Measurements from ENCODE around the gene TRIM29.

DNA sequence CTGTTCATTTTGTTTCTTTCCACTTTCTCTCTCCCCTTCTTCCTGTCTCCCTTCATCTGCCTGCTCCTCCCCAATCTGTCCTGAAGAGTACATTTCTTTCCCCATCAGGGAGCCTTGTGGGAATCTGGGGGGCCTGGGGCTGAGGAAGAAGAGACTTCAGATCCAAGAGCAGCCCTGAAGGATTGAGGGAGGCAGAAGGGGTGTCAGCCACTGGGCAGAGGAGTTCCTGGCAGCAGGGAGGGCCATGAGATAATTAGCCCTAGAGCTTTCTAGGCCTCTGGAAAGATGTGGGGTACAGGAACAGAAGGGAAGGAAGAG, 48.5 kb upstream of the TRIM29 start:
- TF ChIP-seq, protein P1, sequence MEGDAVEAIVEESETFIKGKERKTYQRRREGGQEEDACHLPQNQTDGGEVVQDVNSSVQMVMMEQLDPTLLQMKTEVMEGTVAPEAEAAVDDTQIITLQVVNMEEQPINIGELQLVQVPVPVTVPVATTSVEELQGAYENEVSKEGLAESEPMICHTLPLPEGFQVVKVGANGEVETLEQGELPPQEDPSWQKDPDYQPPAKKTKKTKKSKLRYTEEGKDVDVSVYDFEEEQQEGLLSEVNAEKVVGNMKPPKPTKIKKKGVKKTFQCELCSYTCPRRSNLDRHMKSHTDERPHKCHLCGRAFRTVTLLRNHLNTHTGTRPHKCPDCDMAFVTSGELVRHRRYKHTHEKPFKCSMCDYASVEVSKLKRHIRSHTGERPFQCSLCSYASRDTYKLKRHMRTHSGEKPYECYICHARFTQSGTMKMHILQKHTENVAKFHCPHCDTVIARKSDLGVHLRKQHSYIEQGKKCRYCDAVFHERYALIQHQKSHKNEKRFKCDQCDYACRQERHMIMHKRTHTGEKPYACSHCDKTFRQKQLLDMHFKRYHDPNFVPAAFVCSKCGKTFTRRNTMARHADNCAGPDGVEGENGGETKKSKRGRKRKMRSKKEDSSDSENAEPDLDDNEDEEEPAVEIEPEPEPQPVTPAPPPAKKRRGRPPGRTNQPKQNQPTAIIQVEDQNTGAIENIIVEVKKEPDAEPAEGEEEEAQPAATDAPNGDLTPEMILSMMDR (IDR thresholded peaks at IDR 0.05) = no peak
- TF ChIP-seq POLR2A (IDR thresholded peaks at IDR 0.05) = no peak
- no peak for TF ChIP-seq POLR2AphosphoS5 (IDR thresholded peaks at IDR 0.05; ENCODE audit: insufficient read depth in 1 of 2, low read depth in 1 of 2)
